C1 segment of cervical spinal cord (tissue), 14 donors: Measurements from ENCODE around the gene SPTSSB.

Experiments used
- DNase-seq, 14 donors: peaks; one replicate each; lab custom pipeline; 2025; lab: John Stamatoyannopoulos, UW

Gene SPTSSB, protein sequence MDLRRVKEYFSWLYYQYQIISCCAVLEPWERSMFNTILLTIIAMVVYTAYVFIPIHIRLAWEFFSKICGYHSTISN

GRCh38 chr3:161371441-161372320, at the start of gene SPTSSB:
SPTSSB (minus strand) TSS chr3:161371517; CDS start chr3:161346323, 25,194 bp downstream.
- DNase-seq = peak in 9 of 14 donors; percentile 2 to 81 (median 24)

GRCh38 chr3:161420746-161421145, 49.4 kb upstream of the SPTSSB start:
- DNase-seq = no peak

- no peak for DNase-seq
Measured at GRCh38 chr3:161419555-161420333, 48.4 kb upstream of the SPTSSB start.

DNA sequence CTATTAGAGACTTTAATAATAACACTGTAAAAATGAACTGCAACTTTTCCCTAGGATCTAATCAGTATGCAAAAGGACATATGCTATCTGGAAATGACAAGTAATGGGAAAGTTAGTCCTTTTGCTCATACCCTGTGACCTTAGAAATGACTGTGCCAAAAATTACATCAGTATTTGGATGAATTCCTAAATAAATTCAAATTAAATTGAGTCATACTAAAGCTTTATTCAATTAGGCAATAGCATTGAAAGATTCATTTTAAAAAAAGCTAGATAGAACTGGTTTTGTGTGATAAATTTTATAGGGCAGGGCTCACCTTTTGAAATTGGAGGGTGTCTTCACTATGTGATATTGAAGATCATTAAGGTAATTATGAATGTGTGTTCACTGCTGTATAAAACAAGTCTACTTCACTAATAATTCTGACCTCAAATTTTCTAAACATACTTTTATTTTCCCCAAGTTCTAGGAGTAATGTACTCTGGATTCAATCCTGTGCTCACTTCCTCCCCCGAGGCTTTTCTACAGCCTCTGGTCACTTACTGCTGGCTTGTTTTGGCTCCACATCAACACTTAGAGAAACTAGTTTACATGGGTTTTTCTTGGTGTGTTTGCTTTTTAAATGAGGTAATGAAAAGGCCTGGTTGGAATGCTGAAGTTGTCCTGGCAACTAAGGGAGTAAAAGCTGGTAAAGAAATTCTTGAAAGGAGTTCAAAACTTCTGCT, 44.4 kb upstream of the SPTSSB start:
- DNase-seq = no peak

DNA sequence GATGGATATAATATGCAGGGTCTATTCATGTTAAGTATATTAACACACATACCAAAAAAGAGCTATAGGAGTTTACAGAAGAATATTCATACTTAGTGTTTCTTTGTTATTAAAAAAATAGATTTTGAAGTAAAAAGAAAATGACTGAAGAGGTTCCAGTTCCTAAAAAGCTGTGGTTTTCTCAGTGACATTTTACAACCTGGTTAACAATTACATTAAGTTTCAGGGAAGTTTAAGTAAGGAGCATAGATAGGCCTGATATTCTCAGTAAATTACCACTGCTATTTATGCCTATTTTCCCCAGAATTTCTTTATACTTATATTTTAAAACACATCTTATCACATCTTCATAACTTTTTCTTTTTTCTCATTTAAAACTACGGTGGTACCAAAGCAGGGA, 43.6 kb upstream of the SPTSSB start:
- no peak for DNase-seq

GRCh38 chr3:161413855-161414210, 42.5 kb upstream of the SPTSSB start:
- no peak for DNase-seq

GRCh38 chr3:161413127-161413854, 42.0 kb upstream of the SPTSSB start:
- peak in 3 of 14 donors; percentile 5 to 10 (median 6) for DNase-seq

GRCh38 chr3:161412123-161412522, 40.8 kb upstream of the SPTSSB start:
- DNase-seq = no peak

- DNase-seq = no peak
Measured at GRCh38 chr3:161409858-161410257, 38.5 kb upstream of the SPTSSB start.

DNA sequence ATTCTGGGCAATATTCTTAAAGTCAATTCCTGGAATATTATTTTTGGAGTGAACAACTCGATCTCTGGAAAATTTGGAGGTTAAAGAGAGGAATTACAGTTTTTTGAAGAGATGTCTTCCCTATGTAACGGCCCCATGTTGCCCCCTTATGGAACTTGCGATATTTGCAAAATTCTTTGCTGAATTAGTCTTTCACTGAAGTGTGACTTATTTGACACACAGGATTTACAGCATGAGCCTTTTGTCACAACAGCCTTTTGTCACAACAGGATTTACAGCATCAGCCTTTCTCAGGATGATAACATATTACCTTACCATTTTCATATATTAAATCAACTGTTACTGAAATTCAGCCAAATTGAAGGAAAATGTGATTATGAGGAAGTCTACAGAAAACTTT, 37.8 kb upstream of the SPTSSB start:
- peak in 1 of 14 donors; percentile 4 for DNase-seq

GRCh38 chr3:161406594-161407555, 35.6 kb upstream of the SPTSSB start:
- no peak for DNase-seq

DNA sequence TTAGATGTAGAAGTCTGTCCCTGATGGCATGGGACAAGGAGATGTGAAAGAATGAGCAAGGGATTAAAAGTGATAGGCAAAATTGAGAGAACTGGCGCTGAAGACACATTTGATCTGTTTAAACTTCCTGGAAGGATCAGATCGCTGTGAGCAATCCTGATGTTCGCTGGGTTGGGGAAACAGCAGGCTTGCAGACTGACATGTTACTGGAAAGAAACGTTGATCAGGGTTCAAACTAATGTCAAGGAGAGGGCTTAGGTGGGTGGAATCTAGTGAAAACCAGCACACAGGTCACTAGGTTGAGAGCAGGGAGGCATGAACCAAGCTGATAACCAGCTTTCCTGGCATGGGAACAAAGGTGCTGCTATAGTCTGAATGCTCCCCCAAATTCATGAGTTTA, 34.5 kb upstream of the SPTSSB start:
- no peak for DNase-seq

DNA sequence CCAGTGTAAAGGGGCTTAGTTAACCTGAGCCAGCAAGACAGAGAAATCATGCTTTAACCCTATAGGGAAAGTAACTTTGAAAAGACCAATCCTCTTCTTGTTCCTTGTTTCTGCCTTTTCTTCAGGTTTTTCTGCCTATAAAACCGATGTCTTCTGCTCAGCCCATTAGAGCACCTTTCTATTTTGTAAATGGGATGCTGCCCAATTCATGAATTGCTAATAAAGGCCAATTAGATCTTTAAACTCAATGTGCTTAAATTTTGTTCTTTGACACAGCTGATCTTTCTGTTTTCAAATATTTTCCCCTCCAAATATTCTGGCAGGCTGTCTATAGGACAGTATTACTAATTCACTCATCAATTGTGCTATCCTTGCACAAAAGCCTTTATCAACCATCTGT, 33.8 kb upstream of the SPTSSB start:
- DNase-seq = no peak

DNA sequence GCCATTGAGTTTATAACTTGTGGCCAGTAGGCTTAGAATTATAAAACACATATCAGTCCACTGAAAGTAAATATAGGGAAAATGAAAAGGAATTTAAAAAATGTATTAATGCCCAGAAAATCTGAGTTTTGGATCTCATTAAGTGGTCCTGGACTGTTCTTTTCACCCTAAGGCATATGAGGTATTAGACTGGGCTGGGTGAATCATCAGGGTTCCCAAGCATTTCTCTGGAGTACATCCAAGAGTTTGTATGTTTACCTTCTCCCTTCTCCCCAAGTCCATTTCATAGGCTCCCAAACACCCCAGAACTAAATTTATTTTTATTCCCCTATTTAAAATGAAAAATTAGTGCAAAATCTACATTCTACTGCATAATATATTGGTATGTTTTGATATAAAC, 31.9 kb upstream of the SPTSSB start:
- DNase-seq = no peak

- no peak for DNase-seq
Measured at GRCh38 chr3:161401389-161401788, 30.1 kb upstream of the SPTSSB start.

DNA sequence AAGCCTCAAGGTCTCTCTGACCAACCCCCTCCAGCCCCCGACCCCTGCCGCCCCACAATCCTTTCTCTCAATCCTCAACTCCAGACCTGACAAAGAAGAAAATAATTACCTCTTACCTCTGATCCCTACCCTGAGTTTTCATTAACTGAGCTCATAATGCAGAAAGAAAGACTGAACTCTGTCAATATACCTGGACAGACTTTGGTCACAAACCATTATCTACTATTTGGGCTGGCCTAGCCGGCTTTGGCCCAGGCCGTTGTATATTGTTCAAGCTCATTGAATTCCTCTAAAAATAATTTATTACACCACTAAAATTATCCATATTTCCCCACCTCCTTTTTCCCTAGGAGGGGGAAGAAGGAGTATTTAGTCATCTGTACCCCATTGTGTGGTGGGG, 29.3 kb upstream of the SPTSSB start:
- DNase-seq = no peak

DNA sequence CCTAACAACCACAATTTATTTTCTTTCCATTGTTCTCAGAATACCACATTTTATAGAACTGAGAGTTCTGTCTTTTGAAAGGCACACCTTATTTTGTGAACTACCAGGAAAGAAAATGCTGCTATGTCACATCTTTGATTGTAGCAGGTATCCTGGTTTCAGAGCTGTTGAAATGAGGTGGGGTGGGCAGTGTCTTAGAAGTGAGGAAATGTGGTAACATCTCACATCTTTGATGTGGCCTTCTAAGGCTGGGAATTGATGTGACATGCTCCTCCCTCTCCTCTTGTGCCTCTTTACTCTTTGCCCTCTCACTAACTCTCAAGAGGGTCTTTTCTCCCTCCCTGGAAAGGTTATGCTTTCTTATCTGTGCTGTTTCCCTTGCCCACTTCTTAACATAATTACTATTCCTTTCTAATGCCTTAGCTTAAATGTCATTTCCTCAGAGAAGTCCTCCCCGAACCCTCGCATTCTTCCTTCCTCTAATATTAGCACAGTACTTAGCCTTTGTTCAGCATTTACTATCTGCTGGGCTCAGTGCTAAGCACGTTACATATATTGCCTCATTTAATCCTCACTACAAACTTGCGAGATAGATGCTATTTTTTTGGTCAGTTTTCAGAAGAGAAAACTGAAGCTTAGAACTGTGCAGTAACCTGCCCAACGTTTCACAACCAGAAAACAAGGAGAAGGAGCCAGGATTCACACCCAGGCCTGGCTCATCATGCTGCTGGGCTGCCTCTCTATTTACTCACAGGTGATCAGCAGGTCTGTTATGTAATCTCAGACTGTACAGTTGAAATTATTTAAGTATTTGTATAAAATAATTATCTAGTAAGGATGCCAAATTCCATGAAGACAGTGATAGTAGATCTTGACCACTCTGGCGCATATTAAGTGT, 24.0 kb upstream of the SPTSSB start:
- no peak for DNase-seq

DNA sequence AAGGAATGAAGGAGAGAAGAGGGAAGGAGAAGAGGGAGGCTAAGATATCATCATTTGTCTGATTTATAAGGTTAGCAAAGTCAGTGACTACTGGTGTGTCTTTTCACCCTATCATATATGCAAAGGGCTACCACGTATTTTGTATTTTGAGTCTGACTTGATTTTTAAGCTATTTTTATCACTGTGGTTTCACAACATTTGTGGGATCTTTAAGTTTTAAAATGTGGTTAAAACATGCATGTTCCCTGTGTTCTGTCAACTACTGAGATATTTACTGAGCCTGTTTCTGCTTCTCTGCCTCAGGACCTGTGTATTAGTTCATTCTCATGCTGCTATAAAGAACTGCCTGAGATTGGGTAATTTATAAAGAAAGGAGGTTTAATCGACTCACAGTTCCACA, 22.5 kb upstream of the SPTSSB start:
- no peak for DNase-seq

- DNase-seq = no peak
Measured at GRCh38 chr3:161393310-161393709, 22.0 kb upstream of the SPTSSB start.
